Activated T-helper 2 cell treated with anti-CD3 and anti-CD28 coated beads, Interferon-gamma antibody, Interleukin-2, Interleukin-4, amounts not matched to agents 10 μg/mL and 5 μg/mL and 100 μg/mL, durations not matched to agents 14 hours and 24 hours and 36 hours (primary cell): ENCODE results near the gene HOXD12. TPM values are rescaled to one million over a fixed set of nuclear protein-coding genes. Genes with fewer than 3 reads are reported as not detected.
A peak's percentile ranks its signal among the peaks of the same experiment; 100 is the strongest.

Experiments used
- DNase-seq: peaks from one replicate; pipeline ENCODE4 v3.0.0; 2021; ENCODE audit warnings: low spot score
- H3K27ac Mint-ChIP-seq: one replicate; pipeline ENCODE4 v1.8.0; 2021; ENCODE audit warnings: mixed read lengths
- H3K27me3 Mint-ChIP-seq: one replicate; pipeline ENCODE4 v1.8.0; 2021; ENCODE audit warnings: low read depth, mixed read lengths
- H3K36me3 Mint-ChIP-seq: one replicate; pipeline ENCODE4 v1.8.0; 2021; ENCODE audit warnings: low read depth, mixed read lengths
- H3K4me1 Mint-ChIP-seq: one replicate; pipeline ENCODE4 v1.8.0; 2021; ENCODE audit warnings: low read depth, mixed read lengths
- H3K4me3 Mint-ChIP-seq: one replicate; pipeline ENCODE4 v1.8.0; 2021; ENCODE audit warnings: low read depth, mild to moderate bottlenecking, moderate library complexity, mixed read lengths
- H3K9me3 Mint-ChIP-seq: one replicate; pipeline ENCODE4 v1.8.0; 2021; ENCODE audit warnings: mixed read lengths
- intact Hi-C: fragments of 100-400 bp; cut with micrococcal nuclease; formaldehyde crosslinking; loops from one replicate; pipeline ENCODE4 v1.15.1; 2023
- total RNA-seq: library from RNA; stranded (reverse); gene quantifications from 2 replicates; pipeline ENCODE4 v1.2.3, GENCODE V29; 2022

HOXD12 gene
- total RNA-seq, 1 donor from 2014 or later = not detected

DNA sequence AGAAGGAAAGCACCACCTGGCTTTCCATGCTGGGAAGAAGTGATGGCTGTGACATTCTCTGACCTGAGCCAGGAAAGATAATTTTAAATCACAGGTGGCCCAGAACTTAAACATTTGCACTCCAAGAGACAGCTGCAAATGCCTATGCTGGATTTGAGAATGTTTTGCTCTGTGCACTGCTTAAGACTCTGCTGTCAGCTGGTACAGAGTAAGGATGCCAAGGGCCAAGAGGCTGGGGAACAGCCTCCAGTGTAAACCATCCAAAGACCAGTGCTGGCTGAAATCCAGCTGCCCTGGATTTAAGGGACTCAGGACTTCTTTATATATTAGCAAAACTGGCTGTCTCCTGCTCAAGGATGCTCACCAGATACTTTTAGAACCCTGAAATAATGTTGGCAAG lies 33.8 kb downstream of the HOXD12 start:
- peaks cover 79% of the 10 kb centered on the region for H3K27me3 Mint-ChIP-seq

DNA sequence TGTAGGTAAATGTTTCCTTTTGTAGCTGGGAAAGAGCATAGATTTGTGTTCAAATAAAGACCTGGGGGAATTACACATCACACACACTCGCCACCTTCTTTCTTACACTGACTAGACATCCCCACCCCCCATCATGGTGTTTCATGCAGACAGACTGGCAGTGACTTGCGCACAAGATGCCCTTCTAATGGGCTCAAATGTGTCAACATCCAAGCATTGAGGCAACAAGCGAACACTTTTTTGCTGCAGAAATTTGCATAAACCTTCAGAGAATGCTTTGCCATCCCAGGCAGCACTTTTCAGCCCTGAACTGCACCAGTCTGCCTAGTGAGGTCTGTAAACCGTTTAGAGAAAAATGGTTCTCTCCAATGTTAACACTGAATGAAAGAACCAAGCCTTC lies 34.4 kb downstream of the HOXD12 start:
- no peak overlapping the region for H3K27ac Mint-ChIP-seq
- H3K4me3 Mint-ChIP-seq = no peak overlapping the region
- H3K27me3 Mint-ChIP-seq = peaks cover 80% of the 10 kb centered on the region
- H3K9me3 Mint-ChIP-seq = no peaks in the 10 kb centered on the region
- H3K4me1 Mint-ChIP-seq = peaks cover 18% of the 10 kb centered on the region
- intact Hi-C loops = loop anchor here (5.0 kb wide), 1 partner anchor 37 kb away; the partner anchor contains the start of gene HOXD12
- no peaks in the 10 kb centered on the region for H3K36me3 Mint-ChIP-seq
- no peak for DNase-seq

More for the DNA sequence above, 33.8 kb downstream of the HOXD12 start:
- Mint-ChIP-seq H3K36me3 (no peaks in the 10 kb centered on the region), H3K27ac (no peak overlapping the region), H3K9me3 (no peaks in the 10 kb centered on the region), H3K4me3 (no peak overlapping the region), H3K4me1 (peaks cover 18% of the 10 kb centered on the region)
- intact Hi-C loops = loop anchor here (5.0 kb wide), 1 partner anchor 36 kb away; the partner anchor contains the start of gene HOXD12
- DNase-seq = no peak

DNA sequence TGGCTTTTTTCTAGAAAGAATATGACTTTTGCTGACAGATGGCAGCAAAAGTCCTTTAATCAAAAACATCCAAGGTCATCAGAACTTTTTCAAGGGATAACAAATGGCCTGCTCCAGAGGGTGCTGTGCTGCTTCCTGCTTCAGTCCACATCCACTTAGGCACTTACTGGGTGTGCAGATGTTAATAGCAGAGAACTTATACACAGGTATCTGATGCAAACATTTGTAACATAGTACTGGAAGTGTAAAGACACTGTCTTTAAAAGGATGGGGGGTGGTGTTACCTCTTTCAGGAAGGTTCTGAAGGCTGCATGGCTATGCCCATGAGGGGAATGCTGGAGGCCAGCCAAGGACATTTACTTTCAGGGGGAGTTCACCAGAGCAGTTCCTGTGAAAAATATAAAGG lies 35.4 kb downstream of the HOXD12 start:
- no peak overlapping the region for H3K4me3 Mint-ChIP-seq

DNA sequence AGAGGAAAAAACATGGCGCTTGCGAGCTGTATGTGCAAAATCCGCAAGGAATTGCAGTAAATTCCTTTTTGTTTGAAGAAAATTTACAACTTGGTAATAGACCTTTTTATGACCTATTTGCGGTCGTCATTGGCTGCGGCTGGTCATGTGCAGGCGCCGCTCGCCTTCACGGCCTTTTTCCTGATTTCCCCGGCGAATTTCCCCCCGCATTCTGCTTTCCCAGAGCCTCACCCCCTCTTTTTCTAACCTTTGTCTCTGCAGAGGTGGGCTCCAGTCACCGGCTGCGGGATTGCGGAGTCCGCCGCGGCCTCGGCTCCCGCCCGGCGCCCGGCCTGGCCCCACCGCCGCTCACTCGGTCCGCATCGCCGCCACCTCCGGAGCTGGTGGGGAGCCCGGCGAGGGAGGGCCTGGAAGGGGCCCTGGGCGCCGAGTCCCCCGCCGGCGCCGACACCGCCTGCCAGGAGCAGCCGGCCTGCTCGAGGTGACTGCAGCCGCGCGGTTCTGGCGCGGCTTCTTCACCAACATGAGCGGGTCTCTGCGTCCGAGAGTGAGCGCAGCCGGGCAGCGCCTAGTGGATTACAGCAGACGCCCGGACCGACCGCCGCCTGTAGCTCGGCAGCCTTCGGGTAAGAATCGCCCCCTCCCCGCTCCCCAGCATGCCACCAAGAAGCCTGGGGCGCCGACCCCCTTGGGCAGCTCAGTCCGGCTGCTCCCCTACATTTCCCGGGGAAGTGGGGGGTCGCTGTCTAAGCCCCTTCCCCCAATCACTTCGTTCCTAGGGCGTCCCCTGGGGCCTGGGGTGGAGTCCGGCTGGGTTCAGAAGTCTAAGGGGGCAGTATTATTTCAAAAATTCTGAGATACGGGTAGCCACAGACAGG lies 37.0 kb downstream of the HOXD12 start:
- H3K27ac Mint-ChIP-seq = no peak overlapping the region
- peaks cover 88% of the 10 kb centered on the region for H3K27me3 Mint-ChIP-seq
- intact Hi-C loops = loop anchor here (2.0 kb wide), 1 partner anchor 14 kb away; the partner anchor contains the start of gene HOXD4
- peaks cover 17% of the 10 kb centered on the region for H3K4me1 Mint-ChIP-seq
- DNase-seq = no peak
- no peak overlapping the region for H3K4me3 Mint-ChIP-seq
- no peaks in the 10 kb centered on the region for H3K9me3 Mint-ChIP-seq
- H3K36me3 Mint-ChIP-seq = no peaks in the 10 kb centered on the region

More for the DNA sequence above, 35.4 kb downstream of the HOXD12 start:
- intact Hi-C loops = no loop called here
- Mint-ChIP-seq H3K4me1 (peaks cover 22% of the 10 kb centered on the region), H3K9me3 (no peaks in the 10 kb centered on the region), H3K27ac (no peak overlapping the region), H3K36me3 (no peaks in the 10 kb centered on the region), H3K27me3 (peaks cover 86% of the 10 kb centered on the region)
- no peak for DNase-seq

DNA sequence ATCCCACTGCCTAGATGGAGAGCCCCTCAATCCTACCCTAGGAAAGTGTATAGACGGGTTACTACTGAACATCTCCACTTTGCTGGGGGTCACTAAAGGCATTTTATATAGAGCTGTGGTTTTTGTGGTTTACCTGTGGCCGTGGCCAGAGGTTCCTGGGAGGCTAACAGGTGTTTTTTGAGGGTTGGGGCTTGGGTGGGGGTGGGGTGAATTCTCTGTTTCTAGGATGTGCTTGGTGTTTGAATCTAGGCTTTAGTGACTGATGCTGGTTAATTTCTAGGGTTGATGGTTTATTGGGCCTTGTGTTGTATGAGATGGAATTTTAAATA lies 37.6 kb downstream of the HOXD12 start:
- no peak overlapping the region for H3K4me3 Mint-ChIP-seq

DNA sequence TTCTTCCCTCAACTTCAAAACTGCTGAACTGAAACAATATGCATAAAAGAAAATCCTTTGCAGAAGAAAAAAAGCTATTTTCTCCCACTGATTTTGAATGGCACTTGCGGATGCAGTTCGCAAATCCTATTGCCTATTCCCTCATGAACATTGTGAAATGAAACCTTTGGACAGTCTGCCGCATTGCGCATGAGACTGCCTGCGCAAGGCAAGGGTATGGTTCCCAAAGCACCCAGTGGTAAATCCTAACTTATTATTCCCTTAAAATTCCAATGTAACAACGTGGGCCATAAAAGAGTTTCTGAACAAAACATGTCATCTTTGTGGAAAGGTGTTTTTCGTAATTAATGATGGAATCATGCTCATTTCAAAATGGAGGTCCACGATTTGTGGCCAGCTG lies 38.3 kb downstream of the HOXD12 start:
- H3K9me3 Mint-ChIP-seq = no peaks in the 10 kb centered on the region
- intact Hi-C loops = loop anchor here (2.0 kb wide), 1 partner anchor 13 kb away; the partner anchor contains the start of gene HOXD4
- H3K36me3 Mint-ChIP-seq = no peaks in the 10 kb centered on the region
- H3K27ac Mint-ChIP-seq = no peak overlapping the region
- DNase-seq = no peak
- H3K4me1 Mint-ChIP-seq = peaks cover 10% of the 10 kb centered on the region
- no peak overlapping the region for H3K4me3 Mint-ChIP-seq
- peaks cover 86% of the 10 kb centered on the region for H3K27me3 Mint-ChIP-seq

More for the DNA sequence above, 37.6 kb downstream of the HOXD12 start:
- Mint-ChIP-seq H3K4me1 (peaks cover 13% of the 10 kb centered on the region), H3K27ac (no peak overlapping the region), H3K9me3 (no peaks in the 10 kb centered on the region), H3K36me3 (no peaks in the 10 kb centered on the region), H3K27me3 (peaks cover 90% of the 10 kb centered on the region)
- intact Hi-C loops = loop anchor here (2.0 kb wide), 1 partner anchor 14 kb away; the partner anchor contains the start of gene HOXD4
- no peak for DNase-seq

DNA sequence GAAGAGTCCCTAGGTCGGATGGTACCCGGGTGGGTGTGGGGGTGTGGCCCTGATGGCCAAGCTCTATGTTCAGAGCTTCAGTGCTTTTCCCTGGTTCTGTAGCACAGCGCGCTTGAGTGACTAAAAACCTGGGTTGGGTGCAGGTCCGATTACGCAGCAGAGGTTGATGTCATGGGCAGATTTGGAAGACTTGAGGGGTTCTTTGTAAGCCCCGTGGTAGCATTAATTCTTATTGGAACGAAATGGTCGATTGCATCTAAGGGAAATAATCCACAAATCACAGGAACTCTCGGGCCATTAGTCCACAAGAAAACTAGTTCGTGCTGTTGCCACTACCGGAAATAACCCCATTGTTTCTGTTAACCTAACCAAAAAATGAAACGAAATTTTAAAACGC lies 38.9 kb downstream of the HOXD12 start:
- Mint-ChIP-seq H3K27ac (no peak overlapping the region), H3K9me3 (no peaks in the 10 kb centered on the region), H3K36me3 (no peaks in the 10 kb centered on the region), H3K4me3 (no peak overlapping the region), H3K4me1 (peaks cover 10% of the 10 kb centered on the region), H3K27me3 (peaks cover 86% of the 10 kb centered on the region)
- DNase-seq = no peak
- intact Hi-C loops = no loop called here

DNA sequence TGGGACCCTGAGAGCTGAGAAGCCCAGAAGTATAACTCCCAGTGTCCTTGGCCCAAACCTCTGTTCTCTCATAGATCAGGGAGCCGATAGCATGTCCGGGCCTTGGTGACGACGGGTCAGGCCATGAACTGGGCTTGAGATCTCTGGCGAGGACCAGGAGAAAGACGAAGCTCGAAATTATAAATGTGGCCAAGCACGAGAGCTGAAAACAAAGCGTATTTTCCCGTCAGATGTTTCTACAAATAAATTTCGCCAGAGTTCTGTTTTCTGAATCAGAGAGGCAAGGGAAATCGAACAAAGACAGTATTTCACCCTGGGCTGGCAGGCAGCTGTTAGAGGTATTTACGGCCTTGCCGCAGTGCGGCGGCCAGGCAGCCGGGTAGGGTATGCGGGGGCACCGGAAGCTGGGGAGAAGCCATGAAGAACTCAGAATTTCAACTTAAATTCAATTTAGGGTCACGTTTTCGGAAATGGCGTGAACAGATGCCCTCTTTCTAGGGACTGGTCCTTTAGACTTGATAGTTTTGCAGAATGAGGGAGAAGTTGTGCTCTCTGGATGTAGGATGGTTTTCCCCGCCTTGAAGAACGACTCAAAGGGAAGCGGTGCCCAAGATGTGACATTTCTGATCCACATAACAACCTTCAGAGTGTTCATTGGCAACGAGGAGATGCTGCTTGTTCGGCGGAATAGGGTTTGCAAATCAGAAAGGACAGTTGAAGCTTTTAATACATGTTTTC lies 39.5 kb downstream of the HOXD12 start:
- Mint-ChIP-seq H3K27ac (no peak overlapping the region), H3K9me3 (no peaks in the 10 kb centered on the region), H3K4me3 (no peak overlapping the region), H3K27me3 (peaks cover 86% of the 10 kb centered on the region), H3K4me1 (peaks cover 10% of the 10 kb centered on the region), H3K36me3 (no peaks in the 10 kb centered on the region)
- no peak for DNase-seq
- intact Hi-C loops = loop anchor here (1.0 kb wide), 1 partner anchor 9 kb away; no protein-coding TSS in a partner anchor

DNA sequence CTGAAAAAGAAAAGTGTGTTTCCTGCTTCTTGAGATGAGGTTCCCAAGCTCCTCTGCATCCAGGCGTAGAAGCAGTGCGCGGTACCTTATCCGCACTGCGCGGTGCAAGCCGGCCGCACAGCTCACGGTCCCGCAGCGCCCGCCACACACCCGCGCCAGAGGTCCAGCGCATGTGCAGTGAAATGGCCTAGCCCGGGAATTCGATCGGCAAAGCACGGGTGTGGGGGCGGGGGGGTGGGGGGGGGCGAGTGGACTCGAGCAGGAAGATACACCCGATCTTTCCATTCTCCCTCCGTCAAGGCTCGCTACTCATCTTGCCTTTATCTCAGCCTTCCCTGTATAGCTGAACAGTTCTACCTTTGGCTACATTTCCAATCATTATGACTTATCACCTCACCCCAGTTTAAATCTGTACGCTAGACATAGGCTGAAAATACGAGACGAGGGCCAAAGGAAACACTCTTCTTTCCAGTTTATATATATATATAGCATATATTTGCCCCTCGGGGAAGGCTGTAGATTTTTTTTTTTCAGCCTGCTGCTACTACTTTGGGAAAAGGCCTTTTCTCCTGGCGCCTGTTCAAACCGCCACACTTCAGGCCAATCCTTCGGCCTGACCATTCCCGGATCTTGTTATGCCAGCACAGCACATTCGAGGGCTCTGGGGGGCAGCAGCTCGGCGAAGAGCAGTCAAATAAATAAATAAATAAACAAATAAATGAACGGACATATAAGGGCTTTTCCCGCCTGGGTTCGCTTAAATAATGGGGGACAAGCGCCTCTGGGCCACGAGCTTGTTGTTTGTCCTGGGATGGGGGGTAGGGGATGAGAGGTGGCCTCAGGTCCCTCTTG lies 40.3 kb downstream of the HOXD12 start:
- H3K36me3 Mint-ChIP-seq = no peaks in the 10 kb centered on the region
- peaks cover 82% of the 10 kb centered on the region for H3K27me3 Mint-ChIP-seq
- peaks cover 10% of the 10 kb centered on the region for H3K4me1 Mint-ChIP-seq
- H3K9me3 Mint-ChIP-seq = no peaks in the 10 kb centered on the region
- H3K27ac Mint-ChIP-seq = no peak overlapping the region
- H3K4me3 Mint-ChIP-seq = no peak overlapping the region
- no peak for DNase-seq
- intact Hi-C loops = loop anchor here (1.0 to 5.0 kb wide), 6 partner anchors 10 to 1007 kb away; no protein-coding TSS in a partner anchor

DNA sequence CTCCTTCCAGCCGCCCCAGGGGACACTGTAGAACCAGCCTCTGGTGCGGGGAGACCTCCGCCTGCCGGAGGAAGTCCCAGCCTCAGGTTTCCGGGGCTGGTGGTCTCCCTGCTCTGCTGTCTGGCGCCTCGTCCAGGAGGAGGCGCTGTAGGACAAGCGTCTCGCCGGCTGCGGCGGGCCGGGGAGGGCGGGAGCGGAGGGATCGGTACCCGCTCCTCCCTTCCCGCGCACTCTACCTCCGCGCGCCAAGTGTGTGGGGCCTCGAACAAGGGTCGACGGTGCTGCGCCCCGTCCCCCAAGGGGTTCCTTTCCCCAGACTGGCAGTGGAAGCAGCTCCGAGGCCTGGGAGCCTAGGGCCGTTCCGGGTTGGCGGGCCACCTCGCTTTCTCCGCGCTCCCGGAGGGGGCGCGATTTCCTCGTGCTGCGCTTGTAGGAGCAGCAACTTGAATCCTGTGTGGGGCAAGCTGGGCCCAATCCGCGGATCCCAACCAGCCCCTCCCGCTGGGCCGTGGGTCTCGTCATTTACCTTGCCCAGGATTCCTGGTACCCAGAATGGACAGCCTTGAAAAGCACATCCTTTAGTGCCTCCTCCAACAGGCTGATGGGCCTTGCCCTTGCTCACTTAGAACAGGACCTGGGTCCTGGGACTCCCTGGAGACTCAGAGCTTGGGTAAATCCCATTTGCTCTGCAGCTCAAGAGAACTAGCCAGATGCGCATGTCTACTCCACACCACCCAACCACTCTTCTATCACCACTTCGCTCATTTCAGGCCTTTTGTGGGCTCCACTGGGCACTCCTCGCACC lies 41.1 kb downstream of the HOXD12 start:
- DNase-seq = peak; percentile 64
- Mint-ChIP-seq H3K36me3 (no peaks in the 10 kb centered on the region), H3K27ac (no peak overlapping the region), H3K4me1 (peaks cover 8% of the 10 kb centered on the region), H3K4me3 (no peak overlapping the region), H3K27me3 (peaks cover 80% of the 10 kb centered on the region), H3K9me3 (no peaks in the 10 kb centered on the region)
- intact Hi-C loops = loop anchor here (1.0 to 5.0 kb wide), 5 partner anchors 317 to 1007 kb away; no protein-coding TSS in a partner anchor

DNA sequence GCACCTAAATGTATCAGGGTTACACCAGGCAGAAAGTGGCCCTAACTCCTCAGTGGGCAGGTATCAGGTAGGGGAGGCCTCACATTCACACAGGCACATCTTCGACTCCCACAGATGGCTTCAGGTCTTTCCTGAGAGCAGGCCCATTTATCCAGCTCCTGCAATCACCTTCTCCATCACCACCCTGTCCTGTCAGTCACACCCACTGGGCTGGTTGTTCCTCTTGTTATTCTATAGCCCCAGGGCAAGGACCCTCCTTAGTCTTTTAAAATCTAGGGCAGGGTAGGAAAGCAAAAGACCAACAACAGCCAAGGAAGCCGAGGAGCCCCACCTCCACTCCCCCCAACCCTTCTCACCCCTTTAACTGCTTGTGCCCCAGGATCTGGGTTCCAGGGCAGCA lies 42.7 kb downstream of the HOXD12 start:
- Mint-ChIP-seq H3K27ac (no peak overlapping the region), H3K4me3 (no peak overlapping the region), H3K9me3 (no peaks in the 10 kb centered on the region), H3K36me3 (no peaks in the 10 kb centered on the region), H3K27me3 (peaks cover 85% of the 10 kb centered on the region), H3K4me1 (peaks cover 4% of the 10 kb centered on the region)
- DNase-seq = no peak
- intact Hi-C loops = loop anchor here (5.0 kb wide), 2 partner anchors 315 to 1005 kb away; no protein-coding TSS in a partner anchor
